ENCODE data around the gene POR. TPM values are rescaled to one million over a fixed set of nuclear protein-coding genes. Genes with fewer than 3 reads are reported as not detected.
A peak's percentile ranks its signal among the peaks of the same experiment; 100 is the strongest.

POR gene
- total RNA-seq, 1 experiment from 2014 or later = 151 TPM

GRCh38 chr7:75866489-75867389 lies 48.2 kb upstream of the POR start (continued):
- TF ChIP-seq AFF4 (CRISPR knock-in tag; IDR thresholded peaks at IDR 0.05; ENCODE audit: borderline replicate concordance) = no peak
- peak; percentile 100 for TF ChIP-seq GABPB1 (CRISPR knock-in tag; IDR thresholded peaks at IDR 0.05)
- no peak for TF ChIP-seq USF1 (CRISPR knock-in tag; IDR thresholded peaks at IDR 0.05)
- no peak for TF ChIP-seq ZNF232 (CRISPR knock-in tag; IDR thresholded peaks at IDR 0.05)
- TF ChIP-seq GTF2I (CRISPR knock-in tag; conservative IDR thresholded peaks at IDR 0.05) = no peak
- no peak for TF ChIP-seq CREB1 (CRISPR knock-in tag; IDR thresholded peaks at IDR 0.05)
- TF ChIP-seq ATF6 (CRISPR knock-in tag; IDR thresholded peaks at IDR 0.05) = no peak
- TF ChIP-seq NFE2L1 (CRISPR knock-in tag; IDR thresholded peaks at IDR 0.05) = peak; percentile 54
- TF ChIP-seq ZNF219 (CRISPR knock-in tag; IDR thresholded peaks at IDR 0.05; ENCODE audit: borderline replicate concordance) = no peak
- TF ChIP-seq NR3C1 (CRISPR knock-in tag; conservative IDR thresholded peaks at IDR 0.05; ENCODE audit: low read depth) = no peak
- no peak for TF ChIP-seq E2F4 (CRISPR knock-in tag; IDR thresholded peaks at IDR 0.05; ENCODE audit: borderline replicate concordance, low read depth)
- TF ChIP-seq ZNF281 (CRISPR knock-in tag; IDR thresholded peaks at IDR 0.05) = no peak
- no peak for TF ChIP-seq PREB (CRISPR knock-in tag; IDR thresholded peaks at IDR 0.05; ENCODE audit: borderline replicate concordance)
- TF ChIP-seq JAZF1 (CRISPR knock-in tag; IDR thresholded peaks at IDR 0.05) = no peak
- 0 out of 2 replicates have a peak, but pooled peaks have one; percentile 19 for TF ChIP-seq FOXP1 (CRISPR knock-in tag; IDR thresholded peaks at IDR 0.05; ENCODE audit: borderline replicate concordance)

Measured in WTC11 (cell line).